22Rv1 (cell line): Measurements from ENCODE around the gene OR52W1.

ENCODE experiments used
- CTCF ChIP-seq: fragments of 450-650 bp; IDR thresholded peaks from 2 replicates; pipeline ENCODE4 v1.5.1; 2017; ENCODE audit warnings: mild to moderate bottlenecking
- ZFX ChIP-seq: fragments of 450-650 bp; IDR thresholded peaks from 2 replicates; pipeline ENCODE4 v1.6.1; 2017; ENCODE audit warnings: antibody characterized with exemption, borderline replicate concordance

GRCh38 chr11:6210274-6210955 is 11.4 kb downstream of the OR52W1 start:
- TF ChIP-seq CTCF (no peak), ZFX (no peak)
